ENCODE results near the gene GIMAP7.
"Not testable (repeated sequence)": the region's sequence is repeated elsewhere in the genome, so short reads cannot be mapped to it uniquely, and the experiment has no call there.

GIMAP7 gene

DNA sequence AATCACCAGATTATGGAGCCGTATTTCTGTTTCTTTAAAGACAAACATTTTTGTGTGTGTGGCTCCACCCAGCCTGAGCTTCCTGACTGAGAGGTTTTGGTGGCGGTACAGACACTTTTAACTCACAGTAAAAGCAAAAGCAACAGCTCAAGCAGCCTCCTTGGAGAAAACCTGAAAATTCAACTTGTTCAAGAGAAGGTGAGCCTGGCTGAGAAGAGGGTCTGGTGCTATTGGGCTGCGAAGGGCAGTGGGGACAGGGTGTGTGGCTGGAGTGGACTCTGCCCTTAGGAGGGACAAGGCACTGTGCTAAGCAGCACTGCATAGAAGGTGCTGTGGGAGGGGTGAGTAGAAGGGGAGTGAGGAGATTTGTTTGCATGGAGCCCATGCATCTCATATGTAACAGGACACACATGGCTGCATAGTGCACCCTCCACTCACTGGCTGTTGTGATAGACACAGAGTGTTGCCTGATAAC is at the start of gene GIMAP7:
TSS of gene GIMAP7 (plus strand) at position 125 of the 475 bp plus-strand sequence. CDS start 5,103 bp downstream, outside the sequence.
- DNase-seq (ENCODE audit: low read depth), result no peak

- DNase-seq (ENCODE audit: low read depth), result no peak
Measured at GRCh38 chr7:150464962-150465361, 49.7 kb upstream of the GIMAP7 start.

DNA sequence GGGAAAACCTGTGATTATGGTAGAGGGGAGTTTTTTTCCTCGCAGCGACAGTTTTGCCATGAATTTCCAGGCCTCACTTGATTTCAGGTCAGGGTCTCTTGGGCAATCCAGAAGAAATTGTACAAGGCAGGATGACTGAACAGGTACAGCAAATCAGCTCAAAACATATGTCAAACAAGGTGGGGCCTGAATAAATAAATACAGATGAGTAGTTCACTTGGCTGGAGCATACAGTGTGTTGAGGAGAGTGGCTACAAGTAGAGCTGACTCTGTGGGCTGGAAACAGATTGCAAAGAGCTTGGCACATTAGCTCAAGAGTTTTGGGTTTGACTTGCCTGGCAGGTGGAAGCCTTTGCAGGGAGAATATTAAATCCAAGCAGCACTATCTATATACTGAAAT is 49.3 kb upstream of the GIMAP7 start:
- no peak for DNase-seq (ENCODE audit: low read depth)

DNA sequence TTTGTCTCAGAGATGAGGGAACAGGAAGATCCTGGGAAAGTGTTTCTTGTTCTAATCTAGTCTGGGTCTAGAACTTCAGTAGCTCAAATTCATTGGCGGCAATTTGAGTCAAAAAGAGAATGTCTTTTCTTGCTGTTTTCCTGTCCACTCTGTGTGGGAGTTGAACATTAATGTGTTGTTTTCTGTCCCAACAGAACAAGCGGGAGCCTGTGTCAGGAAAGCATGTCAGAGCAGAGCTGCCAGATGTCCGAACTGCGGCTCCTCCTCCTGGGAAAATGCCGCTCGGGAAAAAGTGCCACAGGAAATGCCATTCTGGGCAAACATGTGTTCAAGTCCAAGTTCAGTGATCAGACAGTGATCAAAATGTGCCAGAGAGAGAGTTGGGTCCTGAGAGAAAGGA is 48.2 kb upstream of the GIMAP7 start:
- no peak for DNase-seq (ENCODE audit: low read depth)

DNA sequence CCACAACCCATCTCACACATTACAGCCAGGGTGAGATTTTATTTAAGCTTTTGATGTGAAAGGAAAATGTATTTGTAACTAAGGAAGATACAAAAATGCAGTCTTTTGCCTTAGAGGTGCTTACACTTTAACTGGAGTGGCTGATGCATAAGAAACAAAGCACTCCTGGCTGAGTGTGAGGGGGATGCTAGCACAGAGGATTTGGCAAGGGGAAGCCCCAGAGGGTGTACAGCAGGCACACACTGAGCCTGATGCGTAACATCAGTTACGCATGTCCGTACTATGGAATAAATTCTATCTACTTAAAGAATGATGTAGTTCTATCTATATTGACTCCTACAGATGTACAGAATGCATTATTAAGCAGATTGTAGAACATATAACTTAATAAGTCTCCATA is 46.4 kb upstream of the GIMAP7 start:
- DNase-seq (ENCODE audit: low read depth), result no peak

DNA sequence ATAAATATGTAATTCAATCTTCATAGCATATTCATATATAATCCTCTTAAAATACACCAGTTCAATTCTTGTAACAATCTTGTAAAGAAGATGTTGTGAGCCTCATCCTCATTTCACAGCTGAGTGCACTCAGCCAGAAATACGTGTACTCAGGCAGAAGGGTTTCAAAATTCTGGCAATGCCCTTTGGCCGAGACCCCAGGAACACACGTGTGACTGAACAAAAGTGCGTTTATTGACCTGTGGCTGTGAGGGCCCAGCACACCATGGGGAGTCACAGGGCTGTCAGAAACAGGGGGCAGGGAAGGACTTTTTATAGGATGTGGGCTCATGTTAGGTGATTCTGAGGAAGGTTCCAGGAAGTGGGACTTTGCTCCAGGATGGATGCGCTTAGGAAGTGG is 42.8 kb upstream of the GIMAP7 start:
- no peak for DNase-seq (ENCODE audit: low read depth)

- no peak for DNase-seq (ENCODE audit: low read depth)
Measured at GRCh38 chr7:150473902-150474301, 40.8 kb upstream of the GIMAP7 start.

GRCh38 chr7:150476285-150476684 is 38.4 kb upstream of the GIMAP7 start:
- DNase-seq (ENCODE audit: low read depth), result no peak

- DNase-seq (ENCODE audit: low read depth), result no peak
Measured at GRCh38 chr7:150476819-150477631, 37.6 kb upstream of the GIMAP7 start.

DNA sequence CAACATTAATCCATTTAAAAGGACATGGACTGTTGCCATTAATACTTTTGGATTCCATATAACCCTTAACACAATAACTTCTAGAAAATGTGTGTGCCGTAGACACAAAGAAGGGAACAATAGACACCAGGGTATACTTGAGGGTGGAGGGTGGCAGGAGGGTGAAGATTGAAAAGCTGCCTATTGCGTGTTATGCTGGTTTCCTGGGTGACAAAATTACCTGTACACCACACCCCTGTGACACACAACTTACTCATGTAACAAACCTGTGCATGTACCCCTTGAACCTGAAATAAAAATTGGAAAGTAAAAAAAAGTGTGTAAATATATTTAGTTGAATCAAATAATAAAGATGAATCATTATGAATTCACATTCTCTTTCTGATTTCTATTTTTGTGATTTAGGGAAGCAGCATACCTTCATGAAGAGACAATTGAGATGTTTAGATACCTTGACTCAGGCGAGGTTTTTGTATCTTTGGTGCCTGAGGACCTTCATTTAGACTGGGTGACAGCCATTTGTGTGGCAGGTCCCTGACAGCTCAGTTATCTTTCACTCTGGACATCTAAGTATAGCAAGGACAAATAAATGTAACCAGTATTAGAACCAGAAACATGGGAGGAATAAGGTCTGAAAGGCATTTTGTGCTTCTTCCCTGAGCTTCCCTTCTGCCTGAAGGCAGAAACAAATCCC is 35.5 kb upstream of the GIMAP7 start:
- DNase-seq (ENCODE audit: low read depth), result no peak

DNA sequence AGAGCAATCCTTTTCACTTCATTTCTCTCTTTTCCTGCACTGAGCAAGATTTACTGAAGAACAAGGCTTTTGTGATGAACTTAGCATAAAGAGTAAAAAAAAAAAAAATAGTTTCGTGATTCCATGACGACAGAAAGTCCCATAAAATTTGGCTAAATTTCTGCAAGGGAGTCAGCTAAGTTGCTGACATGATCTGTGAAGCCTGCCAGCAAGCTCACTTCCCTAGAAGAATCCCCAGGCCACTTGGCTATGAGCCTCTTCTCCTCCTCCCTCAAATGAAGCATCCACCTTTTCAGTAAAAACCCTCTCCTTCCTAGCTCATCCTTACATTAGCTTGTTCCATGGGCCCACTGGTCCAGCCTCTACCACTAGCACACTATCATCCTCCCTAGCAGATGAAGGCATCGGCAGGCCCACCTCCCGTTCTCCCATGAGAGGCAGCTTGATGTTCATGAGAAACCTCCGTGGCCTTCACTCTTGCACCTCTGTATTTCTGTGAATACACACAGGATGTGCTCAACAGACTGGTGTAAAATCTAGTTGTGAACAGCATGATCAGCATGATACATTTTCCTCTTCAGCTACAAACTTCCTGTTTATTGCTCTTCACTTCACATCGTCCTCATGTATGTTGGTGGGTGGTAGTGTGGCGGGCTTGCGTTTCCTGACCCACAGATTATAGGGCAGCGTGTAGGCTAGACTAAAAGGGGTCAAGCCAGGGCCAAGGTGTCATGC is 33.3 kb upstream of the GIMAP7 start:
- DNase-seq (ENCODE audit: low read depth), result no peak

DNA sequence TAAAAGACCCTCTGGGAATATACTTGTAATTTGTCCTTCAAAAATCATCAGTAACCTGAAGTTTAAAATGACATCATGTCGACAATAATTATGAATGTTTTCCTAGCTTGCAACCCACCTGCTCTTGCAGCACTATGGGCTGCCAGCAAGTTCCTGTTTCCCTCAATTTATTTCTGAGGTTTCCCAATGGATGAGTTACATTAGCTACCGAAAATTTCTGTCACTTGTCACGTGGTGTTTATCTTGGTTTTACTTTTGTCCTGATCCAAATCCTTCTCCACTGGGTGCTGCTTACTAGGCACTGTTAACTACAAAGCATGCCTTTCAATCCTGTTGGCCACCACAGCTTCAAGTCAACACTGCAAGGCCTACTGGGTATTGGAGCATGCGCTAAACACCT is 32.8 kb upstream of the GIMAP7 start:
- no peak for DNase-seq (ENCODE audit: low read depth)

GRCh38 chr7:150483514-150483913 is 31.2 kb upstream of the GIMAP7 start:
- not testable (repeated sequence) for DNase-seq (ENCODE audit: low read depth)

DNA sequence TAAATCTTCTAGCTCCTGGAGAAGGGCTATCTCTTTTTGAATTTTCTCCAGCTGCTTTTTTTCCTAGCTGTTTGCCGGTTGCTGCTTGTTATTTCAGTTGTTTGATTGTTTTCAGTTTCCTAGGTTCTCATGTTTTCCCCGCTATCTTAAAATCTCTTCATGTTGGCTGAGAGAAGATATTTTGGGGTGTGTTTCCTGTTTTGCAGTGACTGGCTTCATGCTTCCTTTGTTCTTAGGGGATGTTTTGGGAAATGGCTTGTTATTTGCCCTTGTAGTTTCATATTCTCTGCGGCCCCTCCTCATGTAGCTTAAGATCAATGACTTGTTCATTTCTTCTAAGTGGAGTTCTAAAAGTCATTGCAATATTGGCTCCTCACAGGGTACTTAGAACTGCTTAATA is 30.6 kb upstream of the GIMAP7 start:
- DNase-seq (ENCODE audit: low read depth), result not testable (repeated sequence)

DNA sequence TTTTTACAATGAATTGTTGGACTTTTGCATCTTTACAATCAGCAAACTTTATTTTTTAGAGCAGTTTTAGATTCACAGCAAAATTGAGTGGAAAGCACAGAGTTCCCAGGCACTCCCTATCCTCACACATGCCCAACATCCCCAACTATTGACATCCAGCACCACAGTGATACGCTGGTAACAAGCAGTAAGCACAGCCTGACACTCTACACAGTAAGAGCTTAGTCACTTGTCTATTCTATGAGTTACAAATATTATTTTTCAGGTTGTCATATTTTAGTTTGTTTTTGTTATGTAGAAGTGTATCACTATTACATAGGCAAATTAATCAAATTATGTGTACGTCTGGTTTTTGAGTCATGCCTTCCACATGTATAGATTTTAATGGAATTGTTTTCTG is 27.0 kb upstream of the GIMAP7 start:
- no peak for DNase-seq (ENCODE audit: low read depth)

GRCh38 chr7:150489782-150490181 is 24.9 kb upstream of the GIMAP7 start:
- no peak for DNase-seq (ENCODE audit: low read depth)

- not testable (repeated sequence) for DNase-seq (ENCODE audit: low read depth)
Measured at GRCh38 chr7:150493442-150493841, 21.2 kb upstream of the GIMAP7 start.

DNA sequence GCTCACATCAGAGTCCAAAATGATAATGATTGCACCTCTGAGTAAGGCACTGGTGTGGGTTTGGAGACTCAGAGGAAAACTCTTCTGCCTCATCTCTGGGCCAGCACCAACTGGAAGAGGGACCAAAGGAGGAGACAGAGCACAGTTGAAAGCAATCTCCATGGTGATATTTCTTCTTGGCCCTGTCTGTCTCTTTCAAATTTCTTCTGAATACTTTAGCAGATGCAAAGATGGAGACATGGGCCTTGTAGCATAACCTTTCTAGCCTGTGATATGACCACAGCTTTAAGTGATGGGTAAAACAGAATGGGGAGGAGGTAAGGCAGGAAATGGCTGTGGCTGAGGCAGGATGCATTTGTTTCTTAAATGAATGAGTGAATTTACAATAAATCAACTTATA is 12.2 kb upstream of the GIMAP7 start:
- no peak for DNase-seq (ENCODE audit: low read depth)

DNA sequence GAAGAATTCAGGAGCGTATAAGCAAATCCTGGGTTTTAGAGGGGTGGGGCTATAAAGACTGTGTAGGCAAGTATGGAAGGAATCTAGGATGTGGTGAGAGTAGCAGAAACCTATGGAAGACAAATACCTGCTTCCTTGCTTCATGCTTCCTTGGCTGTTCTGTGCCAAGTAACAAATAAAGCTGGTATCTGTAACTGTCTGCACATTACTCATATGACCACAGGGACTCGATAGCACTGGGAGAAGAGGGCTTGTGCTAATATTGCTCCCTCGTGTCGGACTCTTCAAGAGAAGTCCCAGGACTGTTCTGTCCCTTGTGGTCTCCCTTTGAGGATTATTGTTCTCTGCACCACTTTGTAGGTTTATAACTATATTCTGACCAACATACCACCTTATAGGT is 11.5 kb upstream of the GIMAP7 start:
- DNase-seq (ENCODE audit: low read depth), result no peak

- no peak for DNase-seq (ENCODE audit: low read depth)
Measured at GRCh38 chr7:150503581-150503980, 11.1 kb upstream of the GIMAP7 start.

- no peak for DNase-seq (ENCODE audit: low read depth)
Measured at GRCh38 chr7:150507947-150508602, 6.6 kb upstream of the GIMAP7 start.

GRCh38 chr7:150511048-150511447 is 3.6 kb upstream of the GIMAP7 start:
- no peak for DNase-seq (ENCODE audit: low read depth)

Data from activated T-cell treated with anti-CD3 and anti-CD28 coated beads for 48 hours (primary cell).